ENCODE data around the gene SEC61B. TPM values are rescaled to one million over a fixed set of nuclear protein-coding genes. Genes with fewer than 3 reads are reported as not detected.

Gene SEC61B
- total RNA-seq, 6 experiments from 2014 or later = 234 to 281 (median 252) TPM

GRCh38 chr9:99201603-99202002, 20.5 kb upstream of the SEC61B start:
- H3K27me3 Mint-ChIP-seq (ENCODE audit: insufficient read depth) = peaks cover 14% of the 10 kb centered on the region

GRCh38 chr9:99210572-99210971, 11.5 kb upstream of the SEC61B start:
- H3K27me3 Mint-ChIP-seq (ENCODE audit: insufficient read depth) = peaks cover 3% of the 10 kb centered on the region
- DNase-seq = no peak
- no peak overlapping the region for H3K4me3 Mint-ChIP-seq
- peaks cover 10% of the 10 kb centered on the region for H3K36me3 Mint-ChIP-seq (ENCODE audit: low read depth)
- H3K4me1 Mint-ChIP-seq (ENCODE audit: low read depth) = no peaks in the 10 kb centered on the region
- no peak overlapping the region for H3K27ac Mint-ChIP-seq
- H3K9me3 Mint-ChIP-seq = peaks cover 13% of the 10 kb centered on the region; the same call in 1 of the 2 replicates
- no peak for TF ChIP-seq CTCF (IDR thresholded peaks at IDR 0.05)

More at GRCh38 chr9:99201603-99202002, 20.5 kb upstream of the SEC61B start:
- H3K27ac Mint-ChIP-seq = no peak overlapping the region
- no peaks in the 10 kb centered on the region for H3K4me1 Mint-ChIP-seq (ENCODE audit: low read depth)
- H3K9me3 Mint-ChIP-seq = no peaks in the 10 kb centered on the region
- H3K4me3 Mint-ChIP-seq = no peak overlapping the region
- TF ChIP-seq CTCF (IDR thresholded peaks at IDR 0.05) = no peak
- no peaks in the 10 kb centered on the region for H3K36me3 Mint-ChIP-seq (ENCODE audit: low read depth)
- no peak for DNase-seq

- H3K36me3 Mint-ChIP-seq (ENCODE audit: low read depth) = peaks cover 15% of the 10 kb centered on the region
- no peak for DNase-seq
- H3K27me3 Mint-ChIP-seq (ENCODE audit: insufficient read depth) = peaks cover 3% of the 10 kb centered on the region
- H3K27ac Mint-ChIP-seq = no peak overlapping the region
- TF ChIP-seq CTCF (IDR thresholded peaks at IDR 0.05) = peak; percentile 18; the same call in 1 of the 2 replicates
- H3K4me1 Mint-ChIP-seq (ENCODE audit: low read depth) = no peaks in the 10 kb centered on the region
- no peak overlapping the region for H3K4me3 Mint-ChIP-seq
- peaks cover 13% of the 10 kb centered on the region; the same call in 1 of the 2 replicates for H3K9me3 Mint-ChIP-seq
Measured at GRCh38 chr9:99211746-99212145, 10.3 kb upstream of the SEC61B start.

- Mint-ChIP-seq H3K36me3 (ENCODE audit: low read depth) (peaks cover 23% of the 10 kb centered on the region), H3K4me3 (no peak overlapping the region), H3K9me3 (peaks cover 13% of the 10 kb centered on the region; the same call in 1 of the 2 replicates), H3K27me3 (ENCODE audit: insufficient read depth) (peaks cover 3% of the 10 kb centered on the region), H3K4me1 (ENCODE audit: low read depth) (no peaks in the 10 kb centered on the region), H3K27ac (no peak overlapping the region)
- no peak for DNase-seq
- TF ChIP-seq CTCF (IDR thresholded peaks at IDR 0.05) = no peak
Measured at GRCh38 chr9:99213197-99213596, 8.9 kb upstream of the SEC61B start.

- Mint-ChIP-seq H3K36me3 (ENCODE audit: low read depth) (peaks cover 36% of the 10 kb centered on the region), H3K4me3 (no peak overlapping the region), H3K27me3 (ENCODE audit: insufficient read depth) (no peaks in the 10 kb centered on the region; the same call in none of the 2 replicates), H3K4me1 (ENCODE audit: low read depth) (peaks cover 19% of the 10 kb centered on the region), H3K27ac (no peak overlapping the region), H3K9me3 (peaks cover 5% of the 10 kb centered on the region; the same call in 1 of the 2 replicates)
- no peak for TF ChIP-seq CTCF (IDR thresholded peaks at IDR 0.05)
- no peak for DNase-seq
Measured at GRCh38 chr9:99216073-99216472, 6.0 kb upstream of the SEC61B start.

- Mint-ChIP-seq H3K36me3 (ENCODE audit: low read depth) (peaks cover 57% of the 10 kb centered on the region), H3K27me3 (ENCODE audit: insufficient read depth) (no peaks in the 10 kb centered on the region; the same call in 1 of the 2 replicates), H3K4me1 (ENCODE audit: low read depth) (peaks cover 42% of the 10 kb centered on the region), H3K9me3 (no peaks in the 10 kb centered on the region), H3K4me3 (peak overlapping the region; percentile 61), H3K27ac (no peak overlapping the region)
- DNase-seq = no peak
- no peak for TF ChIP-seq CTCF (IDR thresholded peaks at IDR 0.05)
Measured at GRCh38 chr9:99220011-99220410, 2.1 kb upstream of the SEC61B start.

All from HFFc6 (cell line).